ENCODE measurements around the gene NKAPD1. TPM values are rescaled to one million over a fixed set of nuclear protein-coding genes. Genes with fewer than 3 reads are reported as not detected.

NKAPD1 gene
- total RNA-seq, 1 donor from 2014 or later = 20.6 TPM

GRCh38 chr11:112049777-112050176 lies 24.3 kb upstream of the NKAPD1 start:
- intact Hi-C loops (cut with DNase I) = no loop called here
- DNase-seq (no peak), ATAC-seq (no peak)
- TF ChIP-seq, protein P1, sequence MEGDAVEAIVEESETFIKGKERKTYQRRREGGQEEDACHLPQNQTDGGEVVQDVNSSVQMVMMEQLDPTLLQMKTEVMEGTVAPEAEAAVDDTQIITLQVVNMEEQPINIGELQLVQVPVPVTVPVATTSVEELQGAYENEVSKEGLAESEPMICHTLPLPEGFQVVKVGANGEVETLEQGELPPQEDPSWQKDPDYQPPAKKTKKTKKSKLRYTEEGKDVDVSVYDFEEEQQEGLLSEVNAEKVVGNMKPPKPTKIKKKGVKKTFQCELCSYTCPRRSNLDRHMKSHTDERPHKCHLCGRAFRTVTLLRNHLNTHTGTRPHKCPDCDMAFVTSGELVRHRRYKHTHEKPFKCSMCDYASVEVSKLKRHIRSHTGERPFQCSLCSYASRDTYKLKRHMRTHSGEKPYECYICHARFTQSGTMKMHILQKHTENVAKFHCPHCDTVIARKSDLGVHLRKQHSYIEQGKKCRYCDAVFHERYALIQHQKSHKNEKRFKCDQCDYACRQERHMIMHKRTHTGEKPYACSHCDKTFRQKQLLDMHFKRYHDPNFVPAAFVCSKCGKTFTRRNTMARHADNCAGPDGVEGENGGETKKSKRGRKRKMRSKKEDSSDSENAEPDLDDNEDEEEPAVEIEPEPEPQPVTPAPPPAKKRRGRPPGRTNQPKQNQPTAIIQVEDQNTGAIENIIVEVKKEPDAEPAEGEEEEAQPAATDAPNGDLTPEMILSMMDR (IDR thresholded peaks at IDR 0.05) = no peak
- Histone ChIP-seq H3K4me1 (no peaks in the 10 kb centered on the region), H3K27ac (no peak overlapping the region), H3K36me3 (peaks cover 88% of the 10 kb centered on the region), H3K9me3 (no peaks in the 10 kb centered on the region), H3K27me3 (ENCODE audit: low read depth) (no peaks in the 10 kb centered on the region), H3K4me3 (no peak overlapping the region)

DNA sequence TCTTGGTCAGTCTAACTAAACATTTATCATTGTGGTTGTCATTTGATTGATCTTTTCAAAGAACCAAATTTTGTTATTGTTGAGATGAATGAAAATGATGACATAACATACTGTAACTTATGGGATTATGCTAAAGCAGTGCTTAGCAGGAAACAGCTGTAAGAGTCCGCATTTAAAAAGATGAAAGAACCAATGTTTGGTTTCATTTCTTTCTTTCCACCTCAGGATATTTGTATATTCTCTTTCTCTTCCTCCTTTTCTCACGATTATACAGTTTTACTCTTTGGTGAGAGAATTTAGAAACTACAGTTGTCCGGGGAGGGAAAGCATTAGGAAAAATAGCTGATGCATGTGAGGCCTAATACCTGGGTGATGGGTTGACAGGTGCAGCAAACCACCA lies 23.4 kb upstream of the NKAPD1 start:
- TF ChIP-seq, protein P1 (IDR thresholded peaks at IDR 0.05) = no peak
- intact Hi-C loops (cut with DNase I) = no loop called here
- Histone ChIP-seq H3K4me1 (no peaks in the 10 kb centered on the region), H3K27me3 (ENCODE audit: low read depth) (no peaks in the 10 kb centered on the region), H3K9me3 (no peaks in the 10 kb centered on the region), H3K27ac (no peak overlapping the region), H3K4me3 (no peak overlapping the region), H3K36me3 (peaks cover 82% of the 10 kb centered on the region)
- DNase-seq = no peak
- no peak for ATAC-seq

- no peak overlapping the region for H3K27ac ChIP-seq
- no peak for DNase-seq
- peaks cover 82% of the 10 kb centered on the region for H3K36me3 ChIP-seq
- H3K4me3 ChIP-seq = no peak overlapping the region
- no peaks in the 10 kb centered on the region for H3K9me3 ChIP-seq
- no peaks in the 10 kb centered on the region for H3K27me3 ChIP-seq (ENCODE audit: low read depth)
- TF ChIP-seq, protein P1 (IDR thresholded peaks at IDR 0.05) = no peak
- ATAC-seq = no peak
- H3K4me1 ChIP-seq = no peaks in the 10 kb centered on the region
- intact Hi-C loops (cut with DNase I) = no loop called here
These were observed 22.3 kb upstream of the NKAPD1 start for GRCh38 chr11:112051768-112052167.

DNA sequence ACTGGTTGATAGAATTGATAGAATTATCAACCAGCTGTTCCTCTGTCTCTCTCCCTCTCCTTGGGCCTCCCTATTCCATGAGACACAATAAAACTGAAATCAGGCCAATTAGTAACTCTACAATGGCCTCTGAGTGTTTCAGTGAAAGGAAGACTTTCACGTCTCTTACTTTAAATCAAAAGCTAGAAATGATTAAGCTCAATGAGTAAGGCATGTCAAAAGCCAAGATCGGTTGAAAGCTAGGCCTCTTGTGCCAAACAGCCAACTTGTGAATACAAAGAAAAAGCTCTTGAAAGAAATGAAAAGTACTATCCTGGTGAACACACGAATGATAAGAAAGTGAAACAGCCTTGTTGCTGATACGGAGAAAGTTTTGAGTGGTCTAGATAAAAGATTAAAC lies 16.9 kb upstream of the NKAPD1 start:
- intact Hi-C loops (cut with DNase I) = no loop called here
- H3K36me3 ChIP-seq = peaks cover 87% of the 10 kb centered on the region
- H3K27ac ChIP-seq = no peak overlapping the region
- H3K9me3 ChIP-seq = no peaks in the 10 kb centered on the region
- DNase-seq (no peak), ATAC-seq (no peak)
- H3K4me3 ChIP-seq = no peak overlapping the region
- H3K27me3 ChIP-seq (ENCODE audit: low read depth) = no peaks in the 10 kb centered on the region
- TF ChIP-seq, protein P1 (IDR thresholded peaks at IDR 0.05) = no peak
- no peaks in the 10 kb centered on the region for H3K4me1 ChIP-seq

DNA sequence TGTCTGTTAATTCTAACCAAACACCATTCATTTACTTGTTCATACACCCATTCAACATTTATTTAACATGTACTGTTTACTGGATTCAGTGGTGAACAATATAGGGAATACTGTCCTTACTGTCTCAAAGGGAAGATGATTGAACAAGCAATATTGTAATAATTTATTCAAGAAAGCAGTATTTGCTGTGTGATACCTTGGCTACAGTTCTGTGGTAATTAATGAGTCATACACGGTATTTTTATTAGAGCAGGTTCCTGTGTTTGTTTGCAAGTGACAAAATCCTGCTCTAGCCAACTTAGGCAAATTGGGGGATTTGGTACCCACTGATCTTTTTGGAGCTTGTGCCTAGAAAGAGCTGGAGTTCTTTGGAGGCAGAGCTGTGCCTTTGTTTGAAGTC lies 16.0 kb upstream of the NKAPD1 start:
- ATAC-seq = no peak
- TF ChIP-seq, protein P1 (IDR thresholded peaks at IDR 0.05) = no peak
- Histone ChIP-seq H3K9me3 (no peaks in the 10 kb centered on the region), H3K27ac (no peak overlapping the region), H3K4me3 (no peak overlapping the region), H3K27me3 (ENCODE audit: low read depth) (no peaks in the 10 kb centered on the region), H3K4me1 (no peaks in the 10 kb centered on the region), H3K36me3 (peaks cover 85% of the 10 kb centered on the region)
- no peak for DNase-seq
- intact Hi-C loops (cut with DNase I) = no loop called here

GRCh38 chr11:112062923-112063322 lies 11.2 kb upstream of the NKAPD1 start:
- ATAC-seq (no peak), DNase-seq (no peak)
- Histone ChIP-seq H3K36me3 (peaks cover 62% of the 10 kb centered on the region), H3K4me1 (no peaks in the 10 kb centered on the region), H3K9me3 (no peaks in the 10 kb centered on the region), H3K4me3 (no peak overlapping the region), H3K27ac (no peak overlapping the region), H3K27me3 (ENCODE audit: low read depth) (no peaks in the 10 kb centered on the region)
- TF ChIP-seq, protein P1 (IDR thresholded peaks at IDR 0.05) = no peak
- intact Hi-C loops (cut with DNase I) = no loop called here
